Astrocyte of the cerebellum (primary cell): ENCODE data around the gene COMMD3.
A peak's percentile ranks its signal among the peaks of the same experiment; 100 is the strongest.

ENCODE experiments used
- DNase-seq: peaks from one replicate; pipeline ENCODE4 v3.0.0-alpha.2; 2011; ENCODE audit warnings: low read depth
- H3K4me3 ChIP-seq: 2 replicates; pipeline ENCODE4 v1.5.1; 2011; ENCODE audit warnings: mild to moderate bottlenecking, low read depth, low read length, moderate library complexity
- in situ Hi-C: cut with HindIII; loops from 2 replicates; pipeline ENCODE4 v1.10.0; 2017; ENCODE audit warnings: low sequenced_read_pairs
- TF ChIP-seq, protein P1 (sequence below): IDR thresholded peaks from 2 replicates; pipeline ENCODE4 v1.5.1; 2012; ENCODE audit warnings: low read length, low read depth, moderate library complexity, mild to moderate bottlenecking; ENCODE audit errors: missing control alignments

Gene COMMD3

DNA sequence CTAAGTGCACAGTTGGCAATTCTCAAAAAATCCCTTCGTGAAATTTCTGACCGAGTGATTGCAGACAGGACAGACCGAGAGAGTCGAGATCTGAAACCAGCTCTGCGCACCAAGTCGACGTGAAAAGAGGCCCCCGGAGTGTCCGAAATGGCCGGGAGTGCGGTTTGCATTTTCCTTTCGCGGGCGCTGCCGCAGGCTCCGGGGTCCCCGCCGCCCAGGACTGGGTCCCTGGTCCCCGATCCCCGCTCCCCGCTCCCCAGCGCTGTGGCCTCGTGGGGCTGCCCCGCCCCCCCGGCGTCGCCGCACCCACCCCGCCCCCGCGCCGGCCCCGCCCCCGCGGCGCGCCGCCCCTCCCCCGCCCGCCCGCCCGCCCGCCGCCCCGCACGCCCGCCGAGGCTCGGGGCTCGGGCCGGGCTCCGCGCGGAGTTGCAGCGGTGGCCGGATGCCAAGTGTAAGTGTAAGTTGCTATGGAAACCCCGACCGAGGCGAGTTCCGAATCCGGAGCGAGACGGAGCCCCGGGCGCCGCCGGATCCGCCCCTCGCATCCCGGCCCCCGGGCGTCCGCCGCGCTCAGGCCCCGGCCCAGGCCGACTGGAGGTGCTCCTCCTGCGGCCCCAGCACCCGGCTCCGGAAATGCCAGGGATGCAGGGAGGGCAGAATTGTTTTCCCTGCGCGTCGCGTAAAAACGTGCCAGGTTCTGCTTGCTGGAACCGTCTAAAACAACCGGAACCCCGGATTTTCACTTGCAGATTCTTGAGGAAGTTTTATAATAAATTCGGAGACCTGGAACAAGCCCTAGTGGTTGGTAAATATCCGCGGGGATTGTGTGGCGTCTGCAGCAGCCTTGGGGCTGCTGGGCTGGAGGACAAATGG, 9.3 kb downstream of the COMMD3 start:
- in situ Hi-C loops: no loop called here
- TF ChIP-seq, protein P1, sequence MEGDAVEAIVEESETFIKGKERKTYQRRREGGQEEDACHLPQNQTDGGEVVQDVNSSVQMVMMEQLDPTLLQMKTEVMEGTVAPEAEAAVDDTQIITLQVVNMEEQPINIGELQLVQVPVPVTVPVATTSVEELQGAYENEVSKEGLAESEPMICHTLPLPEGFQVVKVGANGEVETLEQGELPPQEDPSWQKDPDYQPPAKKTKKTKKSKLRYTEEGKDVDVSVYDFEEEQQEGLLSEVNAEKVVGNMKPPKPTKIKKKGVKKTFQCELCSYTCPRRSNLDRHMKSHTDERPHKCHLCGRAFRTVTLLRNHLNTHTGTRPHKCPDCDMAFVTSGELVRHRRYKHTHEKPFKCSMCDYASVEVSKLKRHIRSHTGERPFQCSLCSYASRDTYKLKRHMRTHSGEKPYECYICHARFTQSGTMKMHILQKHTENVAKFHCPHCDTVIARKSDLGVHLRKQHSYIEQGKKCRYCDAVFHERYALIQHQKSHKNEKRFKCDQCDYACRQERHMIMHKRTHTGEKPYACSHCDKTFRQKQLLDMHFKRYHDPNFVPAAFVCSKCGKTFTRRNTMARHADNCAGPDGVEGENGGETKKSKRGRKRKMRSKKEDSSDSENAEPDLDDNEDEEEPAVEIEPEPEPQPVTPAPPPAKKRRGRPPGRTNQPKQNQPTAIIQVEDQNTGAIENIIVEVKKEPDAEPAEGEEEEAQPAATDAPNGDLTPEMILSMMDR: no peak
- DNase-seq: no peak
- H3K4me3 ChIP-seq: peak overlapping the region; percentile 53

DNA sequence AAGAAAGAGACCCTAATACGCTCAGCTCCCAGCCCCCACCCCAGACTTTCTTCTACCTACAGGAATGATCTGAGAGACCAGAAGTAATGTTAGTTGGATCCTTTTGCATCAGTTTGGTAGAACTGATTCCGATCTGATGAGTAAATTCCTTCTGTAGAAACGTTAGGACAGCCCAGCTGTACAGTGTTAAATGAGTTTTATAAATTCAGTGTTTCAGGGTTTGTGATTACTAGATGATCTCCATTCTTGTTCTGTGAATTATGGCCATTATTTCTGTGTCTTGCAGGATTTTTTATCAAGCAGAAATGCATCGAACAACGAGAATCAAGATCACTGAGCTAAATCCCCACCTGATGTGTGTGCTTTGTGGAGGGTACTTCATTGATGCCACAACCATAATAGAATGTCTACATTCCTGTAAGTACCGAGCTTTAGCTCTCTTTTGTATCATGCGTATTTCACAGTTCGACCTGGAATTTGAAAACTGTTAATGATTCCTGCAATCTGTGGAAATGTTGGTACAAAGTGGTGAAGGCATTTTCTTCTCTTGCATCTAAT, 10.0 kb downstream of the COMMD3 start:
- in situ Hi-C loops: no loop called here
- TF ChIP-seq, protein P1: no peak
- DNase-seq: no peak
- peak overlapping the region; percentile 53 for H3K4me3 ChIP-seq

DNA sequence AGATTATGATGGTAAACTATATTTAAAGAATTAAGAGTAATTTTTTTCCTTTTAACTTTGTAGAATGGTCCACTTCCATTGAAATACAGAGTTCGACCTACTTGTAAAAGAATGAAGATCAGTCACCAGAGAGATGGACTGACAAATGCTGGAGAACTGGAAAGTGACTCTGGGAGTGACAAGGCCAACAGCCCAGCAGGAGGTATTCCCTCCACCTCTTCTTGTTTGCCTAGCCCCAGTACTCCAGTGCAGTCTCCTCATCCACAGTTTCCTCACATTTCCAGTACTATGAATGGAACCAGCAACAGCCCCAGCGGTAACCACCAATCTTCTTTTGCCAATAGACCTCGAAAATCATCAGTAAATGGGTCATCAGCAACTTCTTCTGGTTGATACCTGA, 13.0 kb downstream of the COMMD3 start:
- in situ Hi-C loops: no loop called here
- no peak overlapping the region for H3K4me3 ChIP-seq
- TF ChIP-seq, protein P1: no peak
- no peak for DNase-seq

DNA sequence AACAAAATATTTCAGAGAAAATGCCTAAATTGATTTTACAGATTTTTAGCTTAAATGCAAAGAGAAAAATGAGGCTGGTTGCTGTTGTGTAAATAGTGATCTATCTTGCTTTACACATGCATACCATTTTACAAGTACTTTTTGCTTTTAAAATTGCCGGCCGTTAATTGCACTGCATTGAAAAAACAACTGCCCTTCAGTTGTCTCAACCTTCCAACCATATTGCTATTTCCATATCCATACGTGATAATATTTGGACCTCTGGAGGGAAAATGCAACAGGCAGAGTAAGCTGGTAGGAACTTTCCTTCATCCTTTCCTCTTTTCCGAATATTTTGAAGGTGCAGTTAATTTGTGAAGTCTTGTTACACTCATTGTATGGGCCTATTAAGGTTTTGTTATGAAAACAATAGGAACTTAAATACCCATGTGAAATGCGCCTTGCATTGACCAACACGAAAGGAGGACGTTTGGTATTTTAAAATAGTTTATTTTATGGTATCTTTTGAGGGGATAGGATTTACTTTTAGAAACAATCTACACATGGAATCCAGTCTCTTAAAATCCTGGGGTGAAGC, 16.0 kb downstream of the COMMD3 start:
- H3K4me3 ChIP-seq: no peak overlapping the region
- in situ Hi-C loops: no loop called here
- DNase-seq: no peak
- TF ChIP-seq, protein P1: no peak

DNA sequence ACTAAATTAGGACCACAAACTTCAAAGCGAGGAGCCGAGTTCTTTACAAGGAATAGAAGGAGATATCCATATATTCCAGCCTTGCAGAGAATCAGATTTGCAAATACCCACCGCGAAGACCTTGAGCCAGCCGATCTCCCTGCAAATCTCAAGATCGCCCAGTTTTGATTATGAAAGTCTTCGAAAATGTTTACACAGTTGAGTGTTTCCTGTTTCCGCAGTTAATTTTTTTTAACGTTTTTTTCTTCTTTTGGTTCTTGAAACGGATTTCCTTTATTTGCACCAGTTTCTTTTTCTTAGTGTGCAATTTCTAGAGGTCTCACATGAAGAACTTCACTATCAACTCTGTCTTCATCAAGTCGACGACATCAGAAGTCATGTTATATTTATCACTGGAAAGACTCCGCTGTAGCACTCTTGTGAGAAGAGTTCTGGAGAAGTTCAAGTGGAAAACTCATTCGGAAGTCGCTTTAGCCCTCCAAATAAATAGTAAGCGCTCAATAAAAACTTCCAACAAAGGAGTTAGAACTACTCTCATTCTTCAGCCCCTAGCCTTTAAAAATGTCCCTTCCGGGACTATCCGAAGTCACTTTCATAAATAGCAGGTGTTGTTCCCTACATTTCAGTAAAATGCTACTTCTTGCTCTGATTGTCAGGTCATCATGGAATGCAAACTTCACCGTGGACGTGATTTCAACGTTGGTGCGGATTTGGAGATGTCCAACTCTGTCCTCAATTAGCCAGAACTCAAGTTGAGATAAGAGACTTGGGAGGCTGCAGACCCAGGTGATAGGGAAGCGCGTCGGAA, 17.2 kb downstream of the COMMD3 start:
- TF ChIP-seq, protein P1: no peak
- no peak overlapping the region for H3K4me3 ChIP-seq
- in situ Hi-C loops: no loop called here
- no peak for DNase-seq

DNA sequence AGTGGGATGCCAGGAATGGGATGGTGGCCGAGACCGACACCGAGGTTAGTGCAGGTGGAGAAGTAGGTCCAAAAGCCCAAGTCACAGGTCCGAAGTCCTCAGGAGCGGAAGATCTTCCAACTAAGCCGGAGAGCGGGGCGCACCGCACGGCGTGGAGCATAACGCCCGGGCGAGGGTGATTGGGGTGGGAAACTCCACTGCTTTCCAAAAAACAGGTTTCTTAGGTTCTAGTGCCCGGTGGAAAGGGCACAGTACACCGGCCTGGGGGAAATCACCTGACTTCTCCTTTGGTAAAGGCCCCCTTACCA, 17.7 kb downstream of the COMMD3 start:
- TF ChIP-seq, protein P1: no peak
- no peak for DNase-seq
- in situ Hi-C loops: no loop called here
- peak overlapping the region; percentile 15 for H3K4me3 ChIP-seq
